HG03039 (cell line): ENCODE measurements around the gene PHACTR1.

Experiments used
- ATAC-seq: cut with Tn5 transposase; IDR thresholded peaks from one replicate; pipeline ENCODE4 v1.9.1; 2021; ENCODE audit warnings: mild to moderate bottlenecking, moderate library complexity; ENCODE audit not compliant: unreplicated experiment

The PHACTR1 gene

DNA sequence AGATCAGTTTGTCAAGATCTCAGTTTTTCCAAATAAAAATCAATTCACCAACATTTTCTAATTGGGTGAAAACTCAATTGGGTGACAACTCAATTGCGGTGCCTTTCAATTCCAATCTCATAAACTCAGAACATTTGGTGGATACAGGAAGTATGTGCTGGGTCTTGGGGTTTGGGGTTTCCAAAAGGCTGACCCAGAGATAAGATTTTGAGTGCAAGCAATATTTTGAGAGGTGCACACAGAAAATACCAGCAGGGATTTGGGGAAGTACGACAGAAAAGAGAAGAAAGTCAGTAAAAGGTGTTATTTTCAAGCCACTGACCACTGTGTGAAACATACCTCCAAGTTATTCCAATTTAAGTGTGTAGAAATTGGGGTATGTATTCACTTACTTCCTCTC lies 258.0 kb downstream of the PHACTR1 start:
- no peak for ATAC-seq

DNA sequence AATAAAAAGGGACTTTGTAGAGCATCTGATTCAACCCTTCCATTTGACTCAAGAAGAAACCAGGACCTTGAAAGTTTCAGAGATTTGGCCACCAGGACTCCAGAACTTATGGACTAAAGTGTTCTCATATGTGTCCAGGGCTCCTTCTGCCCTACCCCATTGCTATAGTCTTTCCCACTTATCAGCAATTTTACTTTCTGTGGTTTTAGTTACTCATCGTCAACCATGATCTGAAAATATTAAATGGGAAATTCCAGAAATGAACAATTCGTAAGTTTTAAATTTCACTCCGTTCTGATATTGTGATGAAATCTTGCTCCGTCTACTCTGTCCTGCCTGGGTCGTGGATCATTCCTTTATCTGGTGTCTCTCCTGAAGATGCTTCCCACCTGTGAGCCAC lies 259.8 kb downstream of the PHACTR1 start:
- no peak for ATAC-seq

DNA sequence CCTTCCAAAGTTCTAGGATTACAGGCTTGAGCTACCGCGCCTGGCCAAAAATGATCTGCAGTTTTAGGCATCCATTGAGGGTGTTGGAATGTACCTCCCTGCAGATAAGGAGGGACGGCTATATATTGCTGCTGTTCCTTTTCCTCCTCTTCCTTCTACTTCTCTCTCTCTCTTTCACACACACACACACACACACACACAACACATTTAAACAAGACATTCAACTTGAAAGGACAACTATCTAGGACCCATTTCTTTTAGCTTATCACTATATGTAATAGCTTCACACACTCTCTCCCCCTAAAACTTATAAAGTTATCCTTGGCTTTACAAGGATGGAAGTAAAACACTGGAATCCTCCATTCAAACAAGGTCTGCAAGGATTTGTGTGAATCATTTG lies 260.6 kb downstream of the PHACTR1 start:
- no peak for ATAC-seq

DNA sequence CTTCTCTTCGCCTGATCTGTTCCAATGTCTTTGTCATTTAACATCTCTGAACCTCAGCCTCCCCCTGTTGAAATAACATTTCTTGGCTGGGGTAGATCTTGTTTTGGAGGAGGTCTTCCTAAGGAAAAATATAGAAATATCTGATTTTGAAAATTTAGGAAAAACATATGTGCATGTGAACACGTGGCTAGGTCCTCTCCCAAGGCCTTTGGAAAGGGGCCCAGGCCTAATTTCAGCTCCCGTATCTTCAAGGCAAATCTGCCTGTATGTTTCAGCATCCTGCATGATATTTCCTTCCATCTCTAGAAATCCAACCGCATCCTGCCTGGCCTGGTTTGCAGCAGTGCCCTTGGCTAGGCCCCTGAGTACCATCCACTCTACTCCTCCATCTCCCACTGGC lies 261.2 kb downstream of the PHACTR1 start:
- no peak for ATAC-seq

DNA sequence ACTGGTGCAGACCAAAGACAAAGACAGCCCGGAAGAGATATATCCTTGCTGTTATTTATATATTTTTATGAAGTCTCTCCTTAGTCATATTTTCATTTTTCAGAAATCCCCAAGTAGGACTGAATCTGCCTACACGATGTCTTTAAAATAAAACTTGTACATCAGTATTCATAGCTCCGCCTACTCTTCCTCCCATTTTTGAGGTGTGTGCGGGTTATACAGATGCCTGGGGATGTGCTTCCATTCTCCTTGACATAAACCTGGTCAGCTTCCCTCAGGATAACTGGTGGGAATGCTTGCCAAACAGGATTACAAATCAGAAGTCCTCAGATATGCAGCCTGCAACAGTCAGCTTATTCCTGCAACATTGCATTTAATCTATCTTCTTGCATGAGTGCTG lies 264.2 kb downstream of the PHACTR1 start:
- no peak for ATAC-seq

DNA sequence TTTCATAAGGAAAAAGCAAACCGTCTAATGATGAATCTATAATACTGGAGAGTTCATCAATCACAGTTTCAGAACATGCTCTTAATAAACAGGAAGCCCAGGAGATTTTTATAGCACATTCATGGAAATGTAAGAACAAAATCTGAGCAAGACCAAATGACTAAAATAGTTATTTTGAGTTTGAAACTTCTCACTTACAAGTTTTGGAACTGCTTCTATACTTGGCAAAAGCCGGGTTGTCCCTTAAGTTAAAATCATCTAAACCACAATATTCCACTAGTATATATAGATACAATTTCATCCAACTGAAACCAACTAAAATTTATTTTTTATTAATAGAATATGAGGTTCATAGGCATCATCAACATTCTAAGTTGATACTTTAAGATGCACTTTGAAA lies 268.2 kb downstream of the PHACTR1 start:
- ATAC-seq, result no peak

DNA sequence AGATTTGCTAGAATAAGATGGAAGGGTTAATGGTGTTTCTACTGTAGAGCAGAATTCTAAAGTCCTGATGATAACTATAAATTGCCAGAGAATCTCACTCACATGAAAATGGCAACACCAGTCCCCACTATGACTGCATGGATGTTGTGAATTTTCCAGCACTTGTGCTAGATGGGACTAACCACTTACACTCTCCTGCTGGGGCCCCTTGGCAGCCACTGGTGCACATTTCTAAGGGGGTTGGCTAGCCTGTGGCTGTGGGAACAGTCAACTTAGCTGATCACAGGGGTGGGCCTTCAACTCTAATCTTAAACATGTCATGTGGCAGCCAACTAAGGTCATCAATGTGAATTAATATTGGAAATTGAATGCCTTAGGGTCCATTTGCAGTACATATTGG lies 271.2 kb downstream of the PHACTR1 start:
- ATAC-seq, result no peak

DNA sequence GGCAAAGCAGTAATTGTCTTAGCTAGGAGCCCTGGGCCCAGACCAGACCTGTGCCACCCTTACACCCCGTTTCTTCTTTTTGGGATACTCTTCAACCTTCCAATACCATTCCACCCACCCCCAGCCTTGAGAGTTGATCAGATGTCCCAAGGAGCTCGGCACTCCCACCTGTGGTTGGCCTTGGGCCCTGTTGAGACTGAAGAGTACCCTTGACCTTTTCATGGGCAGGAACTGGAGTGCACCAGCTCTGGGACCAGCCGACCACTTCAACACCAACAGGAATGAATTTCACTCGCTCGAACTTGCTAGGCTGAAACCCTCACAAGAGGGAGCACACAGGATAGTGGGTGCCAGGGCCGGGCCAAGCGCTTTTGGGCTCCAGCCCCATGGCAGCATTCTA lies 273.6 kb downstream of the PHACTR1 start:
- no peak for ATAC-seq

DNA sequence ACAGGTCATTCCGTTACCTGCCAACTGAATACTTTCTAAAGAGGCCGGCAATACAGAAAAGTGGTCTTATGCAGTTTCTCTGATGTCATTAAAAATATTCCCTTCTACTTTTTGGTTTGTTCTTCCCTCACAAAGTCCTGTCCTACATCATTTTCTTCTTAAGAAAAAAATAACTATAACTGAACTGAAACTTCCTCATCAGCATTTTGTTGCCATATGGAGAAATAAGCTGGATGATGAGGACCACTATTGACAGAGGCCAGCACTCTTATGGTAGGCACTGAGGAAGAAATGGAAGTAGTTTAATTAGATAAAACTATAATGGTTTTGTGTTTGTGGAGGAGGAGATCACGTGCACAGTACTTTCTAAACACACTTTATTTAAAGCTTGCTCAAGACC lies 274.9 kb downstream of the PHACTR1 start:
- ATAC-seq, result no peak

DNA sequence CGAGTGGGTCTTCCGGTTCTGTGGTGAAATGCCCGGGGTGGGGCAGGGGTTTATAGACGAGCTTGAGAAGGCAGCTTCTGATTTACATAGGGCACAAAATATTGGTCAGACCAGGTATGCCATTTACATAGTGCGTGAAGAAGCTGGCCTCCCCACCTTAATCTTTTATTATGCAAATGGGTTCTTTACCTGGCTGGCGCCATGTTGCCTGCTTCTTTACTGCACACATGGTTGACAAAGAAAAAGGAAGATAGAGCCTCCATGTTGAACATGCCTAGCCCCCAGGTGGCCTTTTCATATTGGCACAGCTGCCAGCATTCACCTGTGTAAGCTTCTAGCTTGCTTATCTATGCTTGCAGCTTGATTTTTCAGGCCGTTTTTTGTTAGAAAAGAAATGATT lies 276.2 kb downstream of the PHACTR1 start:
- ATAC-seq, result no peak

DNA sequence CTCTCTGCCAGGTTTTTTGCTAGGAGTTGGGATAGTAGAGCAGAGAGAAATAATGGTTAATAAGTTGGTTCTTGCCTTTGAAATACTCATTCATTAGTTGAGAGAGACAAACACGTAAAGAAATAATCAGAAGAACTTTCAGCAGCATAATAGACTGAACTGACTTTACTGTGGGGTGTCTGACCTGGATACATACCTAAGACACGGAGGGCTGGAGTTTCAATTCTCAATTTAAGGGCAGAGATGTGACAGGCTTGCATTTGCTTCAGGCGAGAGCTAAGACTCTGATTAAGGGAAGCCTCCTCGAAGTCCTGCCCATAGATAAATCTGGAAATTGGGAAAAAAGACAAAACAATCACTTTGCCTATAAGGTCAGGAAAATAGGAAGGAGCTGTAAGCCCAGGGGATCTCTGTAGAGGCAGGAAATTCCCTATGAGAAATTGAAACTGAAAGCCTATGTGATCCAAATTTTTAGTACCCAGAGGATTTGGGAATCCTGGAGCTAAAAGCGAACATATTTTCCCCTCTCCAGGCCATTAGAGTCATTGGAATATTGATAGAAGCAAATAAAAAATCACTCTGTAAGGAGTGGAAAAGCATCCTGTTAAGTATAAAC lies 276.8 kb downstream of the PHACTR1 start:
- ATAC-seq, result no peak

DNA sequence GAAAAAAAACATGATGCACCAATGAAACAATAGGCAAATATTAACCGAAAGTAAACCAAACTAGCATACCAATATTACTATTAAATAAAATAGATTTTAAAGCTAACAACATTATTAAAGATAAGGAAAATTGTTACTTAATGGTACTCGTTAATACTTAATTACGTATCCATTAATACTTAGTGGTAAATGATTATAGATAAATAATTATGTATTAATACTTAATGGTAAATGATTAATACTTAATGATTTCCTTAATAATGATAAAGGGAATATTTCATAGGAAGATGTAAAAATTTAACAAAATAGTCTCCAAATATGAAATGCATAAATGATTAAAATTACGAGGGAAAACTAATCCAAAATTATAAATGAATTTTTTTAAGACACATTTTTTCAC lies 278.9 kb downstream of the PHACTR1 start:
- no peak for ATAC-seq

DNA sequence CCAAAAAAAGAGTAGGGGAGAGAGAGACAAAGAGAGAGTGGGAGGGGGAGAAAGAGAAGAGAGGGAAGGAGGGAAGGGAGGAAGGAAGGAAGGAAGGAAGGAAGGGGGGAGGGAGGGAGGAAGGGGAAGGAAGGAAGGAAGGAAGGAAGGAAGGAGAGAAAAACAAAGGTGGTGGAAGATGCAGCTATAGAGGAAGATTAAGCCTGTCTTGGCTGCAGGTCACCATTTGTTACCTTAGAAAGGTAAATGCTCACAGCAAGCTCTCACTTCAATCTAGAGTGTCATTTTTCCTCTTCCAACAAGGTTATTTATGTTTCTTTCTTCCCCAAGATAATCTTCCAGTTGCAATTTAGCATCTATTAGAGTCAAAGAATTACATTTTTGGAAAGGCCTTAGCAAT lies 284.0 kb downstream of the PHACTR1 start:
- no peak for ATAC-seq

DNA sequence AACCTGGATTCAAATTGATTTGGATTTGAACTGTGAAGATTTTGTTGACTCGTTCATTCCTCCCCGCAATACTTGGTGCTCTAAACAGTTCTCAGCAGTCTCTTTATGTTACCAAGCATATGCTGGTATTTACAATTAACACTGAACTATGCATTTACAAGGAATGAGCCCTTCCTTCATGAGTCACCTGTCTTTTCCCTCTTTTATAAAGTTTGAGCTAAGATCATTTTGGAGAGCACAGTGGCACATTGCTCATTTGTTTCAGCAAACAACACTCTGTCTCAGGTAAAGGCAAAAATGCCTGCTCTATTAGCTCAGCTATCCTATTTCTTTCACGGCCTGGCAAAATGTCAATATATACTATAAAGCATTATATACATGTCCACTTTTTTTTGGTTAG lies 285.4 kb downstream of the PHACTR1 start:
- ATAC-seq, result no peak

DNA sequence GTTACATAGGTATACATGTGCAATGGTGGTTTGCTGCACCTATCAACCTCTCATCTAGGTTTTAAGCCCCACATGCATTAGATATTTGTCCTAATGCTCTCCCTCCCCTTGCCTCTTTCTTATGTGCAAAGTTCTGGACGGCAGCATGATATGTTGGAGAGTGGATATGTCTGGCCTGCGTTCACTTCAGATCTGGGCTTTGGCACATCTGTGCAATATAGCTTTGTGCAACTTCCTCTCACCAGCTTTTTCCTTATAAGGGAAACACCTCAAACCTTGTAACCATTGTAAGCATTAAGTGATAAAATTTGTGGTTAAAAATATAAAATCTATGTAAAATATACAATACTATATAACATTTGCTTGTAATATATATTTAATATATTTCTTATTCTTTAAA lies 288.0 kb downstream of the PHACTR1 start:
- no peak for ATAC-seq

DNA sequence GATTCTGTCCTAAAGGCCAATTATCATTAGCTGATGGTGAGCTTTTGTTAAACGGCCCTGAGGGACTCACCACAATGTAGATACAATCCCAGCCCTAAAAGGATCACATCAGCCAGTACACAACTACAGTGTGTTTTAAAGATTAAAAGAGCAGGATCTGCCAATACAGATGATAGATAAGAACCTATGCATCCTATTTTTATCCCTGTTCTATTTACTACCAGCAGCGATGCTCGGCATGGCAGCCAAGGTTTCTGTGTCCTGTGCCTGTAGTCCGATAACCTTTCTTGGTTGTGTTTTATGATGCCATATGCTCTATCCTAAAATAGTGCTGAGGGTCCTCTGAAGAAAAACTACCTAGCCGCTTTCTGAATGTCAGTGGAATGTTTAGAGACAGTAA lies 289.4 kb downstream of the PHACTR1 start:
- ATAC-seq, result no peak

DNA sequence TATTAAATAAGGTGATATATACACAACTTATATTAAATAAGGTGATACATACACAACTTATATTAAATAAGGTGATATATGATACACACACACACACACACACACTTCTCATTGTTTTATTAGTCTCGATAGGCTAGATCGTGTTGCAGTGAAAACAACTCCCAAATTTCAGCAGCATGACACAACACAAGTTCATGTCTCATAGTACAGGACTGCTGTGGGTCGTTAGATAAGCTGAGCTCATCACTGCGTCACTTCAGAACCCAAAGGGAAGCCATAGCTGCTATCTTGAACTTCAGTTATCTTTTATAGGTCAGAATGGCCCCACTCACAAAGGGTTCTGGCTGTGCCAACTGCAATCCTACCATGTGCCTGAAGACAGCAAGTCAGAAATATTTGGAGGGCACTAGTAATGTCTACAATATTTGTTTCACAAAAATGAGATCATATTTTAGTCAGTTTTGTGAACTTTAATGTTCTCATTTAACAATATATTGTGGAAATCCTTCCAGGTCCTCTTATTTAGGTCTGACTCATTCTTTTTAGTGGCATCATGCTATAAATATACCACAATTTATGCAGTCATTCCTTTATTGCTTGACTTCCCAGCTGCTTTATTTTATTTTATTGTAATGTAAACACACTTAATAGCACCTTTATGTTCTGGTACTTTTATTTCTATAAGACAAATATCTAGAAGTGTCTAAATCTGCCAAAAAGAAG lies 290.2 kb downstream of the PHACTR1 start:
- ATAC-seq, result no peak

DNA sequence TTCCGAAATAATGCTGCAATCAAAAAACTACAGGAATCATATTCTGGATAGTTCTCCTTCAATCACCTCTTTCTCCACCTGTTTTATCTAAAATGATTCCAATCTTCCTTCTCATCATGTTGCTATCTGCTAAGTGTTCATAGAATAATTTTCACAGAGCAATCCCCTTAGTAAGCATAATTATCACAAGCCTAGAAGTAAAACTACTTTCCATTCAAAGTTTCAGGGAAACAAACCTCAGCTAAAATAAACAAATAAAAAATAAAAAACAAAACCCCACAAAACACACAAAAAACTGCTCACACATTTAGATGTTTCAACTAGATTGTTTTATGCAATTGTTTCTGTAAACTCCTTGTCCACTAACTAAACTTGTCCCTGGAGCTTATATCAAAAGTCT lies 291.2 kb downstream of the PHACTR1 start:
- no peak for ATAC-seq

DNA sequence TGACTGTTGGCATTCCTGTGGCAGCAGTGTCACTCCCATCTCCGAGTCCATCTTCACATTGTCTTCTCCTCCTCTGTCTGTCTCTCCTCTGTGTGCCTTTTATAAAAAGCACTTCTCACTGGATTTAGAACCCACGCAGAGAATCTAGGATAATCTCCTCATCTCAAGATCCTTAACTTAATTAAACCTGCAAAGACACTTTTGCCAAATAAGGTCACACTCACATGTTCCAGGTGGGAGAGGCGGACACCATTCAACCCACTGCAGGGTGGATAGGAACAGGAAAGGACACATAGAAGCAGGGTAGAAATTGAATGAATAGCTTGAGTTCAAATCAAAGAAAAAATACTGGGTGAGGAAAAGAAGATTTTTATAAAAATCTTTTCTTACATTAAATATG lies 292.5 kb downstream of the PHACTR1 start:
- ATAC-seq, result no peak

DNA sequence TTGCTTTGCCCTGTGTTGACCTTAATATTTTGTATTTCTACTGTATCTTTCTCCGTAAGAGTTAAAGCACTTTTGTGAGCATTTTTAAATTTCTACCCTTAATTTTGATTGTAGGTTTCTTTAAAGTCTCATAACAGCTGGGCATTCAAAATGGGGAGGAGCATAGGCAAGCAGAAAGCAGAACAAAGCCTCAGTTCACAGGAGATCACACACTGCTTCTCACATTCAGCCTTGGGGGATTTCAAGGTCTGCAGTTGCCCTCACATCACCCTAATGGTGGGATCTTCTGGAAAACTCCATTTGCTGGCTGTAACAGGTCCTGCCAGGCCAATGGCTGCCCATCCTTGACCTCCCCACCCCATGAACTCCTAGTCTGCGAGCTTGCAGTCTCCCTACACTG lies 292.9 kb downstream of the PHACTR1 start:
- ATAC-seq, result no peak

DNA sequence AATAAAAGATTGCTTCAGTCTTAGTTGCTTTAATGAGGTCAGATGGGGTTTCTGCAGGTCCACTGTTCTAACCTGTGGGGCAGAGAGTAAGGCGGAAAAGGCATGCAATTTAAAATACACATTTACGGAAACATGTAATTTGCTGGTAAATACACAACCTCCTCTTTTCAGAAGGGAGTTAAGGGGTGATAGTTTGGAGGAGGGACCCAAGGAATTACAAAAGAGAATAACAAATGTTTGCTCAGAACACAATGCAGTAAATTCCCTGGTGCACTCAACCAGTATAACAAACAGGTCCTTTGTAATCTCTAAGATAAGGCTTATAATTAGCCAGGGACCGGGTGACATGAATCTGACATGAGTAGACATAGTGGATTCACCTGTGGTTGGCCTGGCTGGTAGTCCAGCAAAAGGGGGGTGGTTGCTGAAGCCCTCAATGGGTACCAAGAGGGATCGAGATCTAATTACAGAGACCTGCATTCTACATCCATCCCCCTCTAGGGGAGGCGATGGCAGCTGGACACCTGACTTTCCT lies 295.1 kb downstream of the PHACTR1 start:
- no peak for ATAC-seq

DNA sequence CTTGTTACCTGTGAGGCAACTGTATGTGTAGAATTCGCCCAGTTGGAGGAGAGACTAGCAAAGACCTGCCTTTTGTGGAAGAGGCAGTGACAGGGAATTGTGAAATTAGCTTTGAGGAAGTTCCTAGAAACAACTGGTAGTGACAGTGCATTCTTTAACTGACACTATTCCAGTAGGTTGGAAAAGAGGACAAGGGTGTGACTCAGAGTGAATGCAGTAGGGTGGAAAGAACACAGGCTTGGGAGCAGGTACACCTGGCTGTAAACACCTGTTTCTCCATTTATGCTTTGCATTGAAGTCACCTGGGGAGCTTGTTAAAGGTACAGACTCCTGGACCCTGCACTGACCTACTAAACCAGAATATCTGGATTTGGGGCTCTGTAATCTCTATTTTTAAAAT lies 295.7 kb downstream of the PHACTR1 start:
- no peak for ATAC-seq
